GM10266 (cell line): ENCODE results near the gene PPP2R2B.

Experiments
- DNase-seq: peaks from one replicate; pipeline ENCODE4 v3.0.0; 2012; ENCODE audit errors: extremely low spot score
- TF ChIP-seq, protein P1 (sequence below): IDR thresholded peaks from 2 replicates; pipeline ENCODE4 v1.5.1; 2012; ENCODE audit warnings: mild to moderate bottlenecking, low read depth; ENCODE audit not compliant: control insufficient read depth, insufficient read depth; ENCODE audit errors: missing control alignments

PPP2R2B gene

DNA sequence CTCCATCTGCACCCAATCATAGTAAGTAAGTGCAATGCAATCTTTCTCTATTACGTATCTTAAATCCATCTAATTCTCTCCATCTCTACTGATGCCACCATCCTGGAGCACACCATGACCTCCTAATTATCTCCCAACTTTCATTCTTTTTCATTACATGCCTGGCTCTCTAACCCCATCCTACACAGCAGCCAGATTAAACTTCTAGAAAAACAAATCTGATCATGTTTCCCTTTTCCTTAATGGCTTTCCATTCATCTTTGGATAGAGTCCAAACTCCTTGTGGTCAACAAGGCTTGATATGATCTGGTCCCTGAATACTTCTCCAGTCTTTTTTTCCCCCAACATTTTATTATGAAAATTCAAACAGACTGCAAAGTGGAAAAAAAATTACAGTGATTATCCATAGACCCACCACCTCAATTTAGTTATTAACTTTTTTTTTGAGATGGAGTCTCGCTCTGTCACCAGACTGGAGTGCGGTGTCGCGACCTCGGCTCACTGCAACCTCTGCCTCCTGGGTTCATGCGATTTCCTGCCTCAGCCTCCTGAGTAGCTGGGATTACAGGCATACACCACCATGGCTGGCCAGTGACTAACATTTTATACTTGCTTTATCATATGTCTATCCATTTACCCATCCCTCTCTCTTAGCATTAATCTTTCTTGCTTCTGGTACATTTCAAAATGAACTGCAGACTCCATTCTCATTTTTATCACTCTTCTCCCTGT, 5.2 kb downstream of the PPP2R2B start:
- TF ChIP-seq, protein P1, sequence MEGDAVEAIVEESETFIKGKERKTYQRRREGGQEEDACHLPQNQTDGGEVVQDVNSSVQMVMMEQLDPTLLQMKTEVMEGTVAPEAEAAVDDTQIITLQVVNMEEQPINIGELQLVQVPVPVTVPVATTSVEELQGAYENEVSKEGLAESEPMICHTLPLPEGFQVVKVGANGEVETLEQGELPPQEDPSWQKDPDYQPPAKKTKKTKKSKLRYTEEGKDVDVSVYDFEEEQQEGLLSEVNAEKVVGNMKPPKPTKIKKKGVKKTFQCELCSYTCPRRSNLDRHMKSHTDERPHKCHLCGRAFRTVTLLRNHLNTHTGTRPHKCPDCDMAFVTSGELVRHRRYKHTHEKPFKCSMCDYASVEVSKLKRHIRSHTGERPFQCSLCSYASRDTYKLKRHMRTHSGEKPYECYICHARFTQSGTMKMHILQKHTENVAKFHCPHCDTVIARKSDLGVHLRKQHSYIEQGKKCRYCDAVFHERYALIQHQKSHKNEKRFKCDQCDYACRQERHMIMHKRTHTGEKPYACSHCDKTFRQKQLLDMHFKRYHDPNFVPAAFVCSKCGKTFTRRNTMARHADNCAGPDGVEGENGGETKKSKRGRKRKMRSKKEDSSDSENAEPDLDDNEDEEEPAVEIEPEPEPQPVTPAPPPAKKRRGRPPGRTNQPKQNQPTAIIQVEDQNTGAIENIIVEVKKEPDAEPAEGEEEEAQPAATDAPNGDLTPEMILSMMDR, result no peak
- no peak for DNase-seq

DNA sequence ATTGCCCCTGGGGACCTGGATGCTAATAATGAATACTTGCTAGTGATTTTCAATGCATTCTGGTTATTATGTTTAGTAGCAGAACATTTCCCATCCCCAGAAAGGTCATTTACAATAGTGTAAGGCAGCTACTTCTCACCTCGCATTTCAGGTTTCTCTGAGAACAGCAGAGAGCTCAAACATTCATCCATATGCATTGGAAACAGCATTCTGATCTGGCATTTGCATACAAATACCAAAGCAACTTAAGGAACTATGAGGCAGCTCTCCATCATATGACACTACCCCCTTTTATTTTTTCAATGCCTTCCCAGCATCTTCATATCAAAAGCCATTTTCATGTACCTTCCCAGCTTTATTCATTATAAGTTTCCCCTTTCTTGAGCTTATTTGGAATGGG, 6.4 kb downstream of the PPP2R2B start:
- TF ChIP-seq, protein P1, result no peak
- no peak for DNase-seq

DNA sequence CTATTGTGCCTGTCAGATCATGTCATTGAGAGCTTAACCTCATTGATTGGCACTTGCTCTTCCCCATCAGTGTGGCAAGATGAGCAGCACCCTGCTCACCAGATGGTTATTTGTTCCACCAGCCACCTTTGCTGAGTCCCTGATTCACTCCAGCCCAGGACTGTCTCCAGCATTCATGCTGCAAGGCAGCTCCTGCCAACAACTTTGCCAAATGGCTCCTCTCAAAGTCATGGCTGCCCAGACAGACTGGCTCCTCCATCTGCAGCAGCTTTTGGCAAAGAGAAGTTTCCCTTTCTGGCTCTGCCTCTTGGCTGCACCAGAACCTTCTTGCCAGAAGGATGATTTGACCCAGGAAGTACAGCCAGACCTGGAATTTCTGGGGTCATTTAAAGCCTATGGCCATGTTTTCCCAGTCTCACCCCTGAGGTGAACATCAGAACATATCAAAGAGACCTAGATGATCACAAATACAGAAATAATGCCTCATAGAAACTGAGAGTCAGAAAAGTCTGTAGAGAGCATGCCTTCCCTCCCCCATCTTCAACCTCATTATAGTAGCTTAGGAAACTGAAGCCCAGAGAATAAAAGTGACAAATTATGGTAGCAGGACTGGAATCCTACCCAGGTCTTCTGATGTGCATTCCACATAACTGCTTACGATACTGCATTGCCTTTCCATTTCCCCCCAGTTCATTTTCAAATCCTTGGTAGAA, 10.4 kb downstream of the PPP2R2B start:
- TF ChIP-seq, protein P1, result no peak
- no peak for DNase-seq

DNA sequence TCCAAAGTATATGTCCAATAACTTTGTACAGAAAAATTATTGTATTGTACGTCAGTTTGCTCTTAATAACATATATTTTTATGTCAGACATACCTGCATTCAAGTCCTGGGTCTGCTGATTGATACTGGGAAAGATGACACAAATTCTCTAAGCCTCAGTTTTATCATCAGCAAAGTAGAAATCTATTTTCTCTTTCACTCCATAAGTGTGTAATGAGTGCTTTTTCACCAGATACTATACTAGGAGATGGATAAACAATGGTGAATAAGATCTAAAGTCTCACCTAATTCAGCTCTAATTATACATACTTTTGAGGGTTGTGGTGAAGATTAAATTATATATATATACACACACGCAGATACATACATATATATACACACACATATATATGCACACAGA, 12.3 kb downstream of the PPP2R2B start:
- no peak for DNase-seq
- TF ChIP-seq, protein P1, result no peak

DNA sequence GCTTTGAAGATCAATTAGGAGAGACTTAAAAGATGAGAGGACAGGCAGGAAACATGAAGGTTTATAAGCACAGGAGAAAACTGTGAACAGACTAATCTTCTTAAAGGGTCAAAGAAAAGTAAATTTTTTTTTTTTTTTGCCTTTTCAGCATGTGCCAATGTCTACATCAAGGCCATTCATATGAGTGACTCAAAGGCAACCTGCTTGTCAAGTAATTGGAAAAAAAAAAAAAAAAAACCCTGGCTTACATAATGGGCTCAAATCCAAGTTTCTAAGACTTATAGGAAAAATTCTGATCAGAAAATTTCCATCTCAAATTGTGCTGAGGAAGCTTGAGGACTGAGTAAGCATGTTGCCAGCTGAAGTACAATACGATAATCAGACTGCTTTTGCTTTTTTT, 15.9 kb downstream of the PPP2R2B start:
- TF ChIP-seq, protein P1, result no peak

DNA sequence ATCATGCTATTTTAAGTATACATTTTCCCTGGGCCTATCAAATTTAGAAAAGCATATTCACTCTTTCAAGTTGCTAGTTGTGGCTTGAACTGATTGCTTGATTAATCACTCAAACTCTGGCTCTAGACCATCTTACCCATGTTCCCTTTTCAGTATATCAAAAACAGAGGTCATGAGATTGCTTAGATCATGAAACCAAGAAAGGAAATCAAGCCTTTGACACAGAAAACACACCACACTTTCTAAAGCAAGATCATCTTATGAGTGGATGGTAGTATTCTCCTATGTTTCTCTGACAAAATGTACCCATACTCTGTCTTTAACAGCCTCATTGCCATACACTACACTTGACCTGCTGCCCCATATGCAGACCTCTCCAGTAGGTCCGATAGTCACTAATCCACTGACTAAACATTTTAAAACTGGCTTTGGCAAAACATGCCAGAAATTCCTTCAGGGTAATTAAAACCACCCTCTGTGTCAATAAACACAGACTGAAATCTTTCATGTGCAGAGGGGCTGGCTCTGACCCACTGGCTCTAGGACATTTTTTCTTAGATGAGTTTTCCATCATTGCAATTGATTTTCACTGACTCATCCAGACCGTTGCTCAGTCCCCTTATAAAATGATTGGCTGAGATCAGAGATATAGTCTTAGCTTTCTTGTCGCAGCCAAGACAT, 18.2 kb downstream of the PPP2R2B start:
- no peak for DNase-seq

More for the DNA sequence above, 15.9 kb downstream of the PPP2R2B start:
- DNase-seq, result no peak

More for the DNA sequence above, 18.2 kb downstream of the PPP2R2B start:
- TF ChIP-seq, protein P1, result no peak
